GM12878 (cell line): Measurements from ENCODE around the gene ZG16. TPM values are rescaled to one million over a fixed set of nuclear protein-coding genes. Genes with fewer than 3 reads are reported as not detected.

ENCODE experiments used
- BHLHE40 ChIP-seq, 2 experiments: fragments of 450-650 bp in 1 of 2; IDR thresholded peaks; 2 replicates each; pipeline ENCODE4 v1.6.1; 2011 to 2017; ENCODE audit warnings: low read depth in 2 of 2, borderline replicate concordance in 1 of 2, improper control_type of control experiment in 1 of 2, low read length in 1 of 2, mild to moderate bottlenecking in 1 of 2
- HDAC6 ChIP-seq: fragments of 200-600 bp; sonication (generic); IDR thresholded peaks from one replicate; pipeline ENCODE4 v1.8.0; 2017; ENCODE audit warnings: antibody characterized with exemption; ENCODE audit not compliant: unreplicated experiment
- NBN ChIP-seq: fragments of 450-650 bp; IDR thresholded peaks from 2 replicates; pipeline ENCODE4 v1.6.1; 2016
- NFIC ChIP-seq: IDR thresholded peaks from 2 replicates; pipeline ENCODE4 v1.6.1; 2012; ENCODE audit warnings: low read depth, mild to moderate bottlenecking, inconsistent platforms, low read length, moderate library complexity
- POLR2AphosphoS2 ChIP-seq: IDR thresholded peaks from 2 replicates; pipeline ENCODE4 v1.6.1; 2011; ENCODE audit warnings: low read depth, mild to moderate bottlenecking, low read length, improper control_type of control experiment, moderate library complexity
- RB1 ChIP-seq: fragments of 450-650 bp; formaldehyde crosslinking; IDR thresholded peaks from 2 replicates; pipeline ENCODE4 v1.6.1; 2017; ENCODE audit warnings: mild to moderate bottlenecking, borderline replicate concordance
- RBBP5 ChIP-seq: fragments of 200-600 bp; sonication (generic); conservative IDR thresholded peaks from 2 replicates; pipeline ENCODE4 v1.6.1; 2016
- ZNF207 ChIP-seq: fragments of 450-650 bp; IDR thresholded peaks from 2 replicates; pipeline ENCODE4 v1.6.1; 2014; ENCODE audit warnings: antibody characterized with exemption, mild to moderate bottlenecking, borderline replicate concordance
- ZNF274 ChIP-seq: IDR thresholded peaks from one replicate; pipeline ENCODE4 v1.8.0; 2011; ENCODE audit not compliant: insufficient read length, insufficient read depth
- polyA plus RNA-seq, 11 experiments: library from polyadenylated mRNA; depleted of rRNA in 4 of 11; unstranded in 6 of 11; stranded (reverse) in 5 of 11; fragments of >200 nt; fragmentation: Nextera tagmentation in 4 of 11; fragmentation: Illumina TruSeq in 1 of 11; extraction: Ambion mirVana in 4 of 11; extraction: Trizol in 1 of 11; gene quantifications; 1 replicate in 1 of 11; 2 replicates in 10 of 11; pipeline versions ENCODE4 v1.2.1 to v1.2.3, GENCODE V29; 2011 to 2016; ENCODE audit warnings: inconsistent platforms in 2 of 11, missing spikeins in 2 of 11, low read depth in 1 of 11
- total RNA-seq, 4 experiments: library from RNA; depleted of rRNA in 3 of 4; stranded (reverse); fragments of >200 nt in 3 of 4; fragmentation: Illumina TruSeq in 1 of 4; extraction: Trizol in 1 of 4; gene quantifications; 2 replicates each; pipeline versions ENCODE4 v1.2.1 to v1.2.3, GENCODE V29; 2013 to 2021
- TF ChIP-seq, protein P1 (sequence below): fragments of 450-650 bp; IDR thresholded peaks from 2 replicates; pipeline ENCODE4 v1.6.1; 2017; ENCODE audit warnings: mild to moderate bottlenecking, low read depth, inconsistent platforms; ENCODE audit not compliant: poor library complexity, severe bottlenecking
- TF ChIP-seq, protein P2 (sequence below): fragments of 450-650 bp; IDR thresholded peaks from 2 replicates; pipeline ENCODE4 v1.6.1; 2017; ENCODE audit warnings: antibody characterized with exemption, mild to moderate bottlenecking, moderate library complexity

Gene ZG16
- total and polyA plus RNA-seq, 10 of the 15 experiments (the other 5 are each of a cell fraction or from before 2014, with no cell fraction given) = not detected

DNA sequence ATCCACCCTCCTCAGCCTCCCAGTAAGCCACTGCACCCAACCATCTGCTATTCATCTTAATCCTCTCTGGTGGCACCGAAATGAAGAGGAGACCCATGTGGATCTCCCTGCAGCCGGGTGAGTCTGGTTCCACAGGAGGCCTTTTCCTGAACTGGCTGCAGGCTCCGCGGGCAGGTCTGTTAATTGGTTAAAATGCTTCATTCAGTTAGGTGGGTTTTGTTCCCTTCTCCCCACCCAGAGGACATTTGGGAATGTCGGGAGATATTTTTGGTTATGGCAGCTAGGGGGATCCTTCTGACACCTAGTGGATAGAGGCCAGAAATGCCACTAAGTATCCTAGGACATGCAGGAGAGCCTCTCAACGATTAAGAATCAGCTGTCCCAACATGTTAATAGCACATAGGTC is 48.9 kb upstream of the ZG16 start (continued):
- TF ChIP-seq BHLHE40 (IDR thresholded peaks at IDR 0.05; ENCODE audit: borderline replicate concordance in 1 of 2, low read depth in 2 of 2, low read length in 1 of 2) (no peak), RBBP5 (no peak), RB1 (no peak), ZNF207 (no peak), POLR2AphosphoS2 (no peak), ZNF274 (no peak), NBN (no peak), HDAC6 (no peak), NFIC (no peak)
- TF ChIP-seq, protein P1, sequence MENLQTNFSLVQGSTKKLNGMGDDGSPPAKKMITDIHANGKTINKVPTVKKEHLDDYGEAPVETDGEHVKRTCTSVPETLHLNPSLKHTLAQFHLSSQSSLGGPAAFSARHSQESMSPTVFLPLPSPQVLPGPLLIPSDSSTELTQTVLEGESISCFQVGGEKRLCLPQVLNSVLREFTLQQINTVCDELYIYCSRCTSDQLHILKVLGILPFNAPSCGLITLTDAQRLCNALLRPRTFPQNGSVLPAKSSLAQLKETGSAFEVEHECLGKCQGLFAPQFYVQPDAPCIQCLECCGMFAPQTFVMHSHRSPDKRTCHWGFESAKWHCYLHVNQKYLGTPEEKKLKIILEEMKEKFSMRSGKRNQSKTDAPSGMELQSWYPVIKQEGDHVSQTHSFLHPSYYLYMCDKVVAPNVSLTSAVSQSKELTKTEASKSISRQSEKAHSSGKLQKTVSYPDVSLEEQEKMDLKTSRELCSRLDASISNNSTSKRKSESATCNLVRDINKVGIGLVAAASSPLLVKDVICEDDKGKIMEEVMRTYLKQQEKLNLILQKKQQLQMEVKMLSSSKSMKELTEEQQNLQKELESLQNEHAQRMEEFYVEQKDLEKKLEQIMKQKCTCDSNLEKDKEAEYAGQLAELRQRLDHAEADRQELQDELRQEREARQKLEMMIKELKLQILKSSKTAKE = no peak
- TF ChIP-seq, protein P2, sequence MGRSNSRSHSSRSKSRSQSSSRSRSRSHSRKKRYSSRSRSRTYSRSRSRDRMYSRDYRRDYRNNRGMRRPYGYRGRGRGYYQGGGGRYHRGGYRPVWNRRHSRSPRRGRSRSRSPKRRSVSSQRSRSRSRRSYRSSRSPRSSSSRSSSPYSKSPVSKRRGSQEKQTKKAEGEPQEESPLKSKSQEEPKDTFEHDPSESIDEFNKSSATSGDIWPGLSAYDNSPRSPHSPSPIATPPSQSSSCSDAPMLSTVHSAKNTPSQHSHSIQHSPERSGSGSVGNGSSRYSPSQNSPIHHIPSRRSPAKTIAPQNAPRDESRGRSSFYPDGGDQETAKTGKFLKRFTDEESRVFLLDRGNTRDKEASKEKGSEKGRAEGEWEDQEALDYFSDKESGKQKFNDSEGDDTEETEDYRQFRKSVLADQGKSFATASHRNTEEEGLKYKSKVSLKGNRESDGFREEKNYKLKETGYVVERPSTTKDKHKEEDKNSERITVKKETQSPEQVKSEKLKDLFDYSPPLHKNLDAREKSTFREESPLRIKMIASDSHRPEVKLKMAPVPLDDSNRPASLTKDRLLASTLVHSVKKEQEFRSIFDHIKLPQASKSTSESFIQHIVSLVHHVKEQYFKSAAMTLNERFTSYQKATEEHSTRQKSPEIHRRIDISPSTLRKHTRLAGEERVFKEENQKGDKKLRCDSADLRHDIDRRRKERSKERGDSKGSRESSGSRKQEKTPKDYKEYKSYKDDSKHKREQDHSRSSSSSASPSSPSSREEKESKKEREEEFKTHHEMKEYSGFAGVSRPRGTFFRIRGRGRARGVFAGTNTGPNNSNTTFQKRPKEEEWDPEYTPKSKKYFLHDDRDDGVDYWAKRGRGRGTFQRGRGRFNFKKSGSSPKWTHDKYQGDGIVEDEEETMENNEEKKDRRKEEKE = no peak
